DMS 273 treated with DMSO at 0.1 percent for 48 hours (cell line): ENCODE data around the gene RPN1.
"Not testable (repeated sequence)": the region's sequence is repeated elsewhere in the genome, so short reads cannot be mapped to it uniquely, and the experiment has no call there.

Experiments
- DNase-seq: peaks from one replicate; lab custom pipeline; 2025; lab: John Stamatoyannopoulos, UW

The RPN1 gene

DNA sequence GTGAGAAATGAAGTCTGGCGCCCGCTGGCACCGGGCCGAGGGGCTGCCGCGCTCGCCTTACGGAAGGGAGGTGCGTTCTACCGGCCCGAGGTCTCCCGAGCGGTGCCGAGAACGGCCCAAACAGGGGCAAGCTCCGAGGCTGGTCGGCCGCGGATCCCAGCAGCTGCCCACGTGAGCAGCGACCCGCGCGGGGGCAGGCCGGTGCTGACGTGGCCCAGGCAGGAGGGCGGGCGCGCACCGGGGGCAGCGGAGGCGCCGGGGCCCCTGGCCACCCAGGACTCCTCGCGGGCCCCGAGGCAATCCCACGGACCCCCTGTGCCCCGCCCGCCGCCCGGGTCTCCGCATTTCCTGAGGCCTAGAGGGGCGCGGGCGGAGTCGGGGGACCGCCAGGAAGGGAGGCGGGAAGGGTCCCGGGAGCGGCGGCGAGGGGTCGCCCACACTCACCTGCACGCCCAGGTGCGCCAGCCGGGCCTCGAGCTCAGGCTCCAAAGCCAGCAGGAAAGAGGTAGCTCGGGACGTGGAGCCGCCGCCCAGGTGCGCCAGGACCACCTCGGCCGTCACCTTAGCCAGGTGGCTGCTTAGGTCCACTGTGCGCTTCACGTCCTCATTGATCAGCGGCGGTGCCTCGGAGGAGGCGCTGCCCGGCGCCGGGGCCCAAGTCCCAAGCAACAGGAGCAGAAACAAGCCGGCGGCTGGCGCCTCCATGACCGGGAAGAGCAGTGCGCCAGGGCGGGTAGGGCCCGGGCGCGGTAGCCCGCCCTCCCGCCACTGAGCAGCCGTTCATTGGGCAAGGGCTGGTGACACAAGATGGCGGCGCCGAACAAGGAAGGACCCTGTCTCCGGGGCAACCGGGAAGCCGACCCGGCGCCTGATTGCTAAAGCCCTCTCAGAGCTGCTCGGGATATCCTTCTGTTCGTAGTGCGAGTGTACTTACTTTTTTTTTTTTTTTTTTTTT is at the start of gene RPN1:
RPN1 (minus strand) TSS at position 723 of the 955 bp plus-strand sequence; CDS start at position 705, 18 bp downstream.
- DNase-seq, result peak; percentile 91

DNA sequence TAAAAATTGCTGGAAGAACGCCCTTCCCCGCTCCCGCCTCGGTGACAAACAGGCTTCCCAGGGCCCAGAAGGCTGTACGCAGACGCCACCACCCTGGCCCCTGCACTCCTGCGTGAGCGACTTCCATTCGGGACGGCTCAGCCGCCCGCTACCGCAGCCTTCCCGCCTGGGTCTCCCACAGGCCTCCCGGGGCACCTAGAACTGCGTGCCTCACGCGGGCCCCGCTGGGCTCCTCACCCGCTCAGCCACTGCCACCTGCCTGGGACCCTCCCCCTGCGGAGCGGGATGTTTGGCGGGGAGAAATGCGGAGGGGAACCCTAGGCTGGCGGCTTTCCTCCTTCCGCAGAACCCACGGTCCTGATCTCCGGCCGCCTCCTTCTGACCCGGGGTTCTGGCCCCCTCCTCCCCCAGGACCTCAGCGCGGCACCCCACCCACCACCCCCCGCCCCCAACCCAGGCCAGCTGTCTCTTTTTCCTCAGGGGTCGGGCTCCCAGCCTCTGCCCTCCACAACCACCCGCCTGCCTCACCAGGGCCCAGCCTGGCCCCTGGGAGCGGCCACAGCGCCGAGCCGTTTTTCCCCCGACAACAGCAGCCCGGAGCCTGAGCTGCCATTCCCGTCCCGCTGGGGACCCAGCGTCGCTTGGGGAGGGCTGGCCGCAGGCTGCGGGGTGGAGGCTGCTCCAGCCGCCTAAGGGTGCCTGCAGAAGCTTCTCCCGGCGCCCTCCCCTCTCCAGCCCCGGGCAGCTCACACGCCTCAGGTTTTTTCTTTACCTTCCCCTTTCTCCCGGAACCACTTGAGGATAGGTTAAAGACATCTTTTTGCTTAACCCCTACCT is 47.8 kb upstream of the RPN1 start:
- no peak for DNase-seq

DNA sequence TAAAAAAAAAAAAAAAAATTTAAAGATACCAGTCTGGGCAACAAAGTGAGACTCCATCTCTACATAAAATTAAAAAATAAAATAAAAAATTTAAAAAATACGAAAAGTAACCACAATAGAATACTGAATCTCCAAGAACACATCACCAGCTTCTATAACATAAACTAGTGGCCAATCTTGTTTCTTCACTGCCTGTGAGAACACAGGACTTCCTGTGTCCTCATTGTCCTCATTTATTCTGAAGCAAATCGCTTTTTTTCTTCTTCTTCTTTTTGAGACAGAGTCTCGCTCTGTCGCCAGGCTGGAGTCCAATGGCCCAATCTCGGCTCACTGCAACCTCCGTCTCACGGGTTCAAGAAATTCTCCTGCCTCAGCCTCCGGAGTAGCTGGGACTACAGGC is 46.7 kb upstream of the RPN1 start:
- no peak for DNase-seq

DNA sequence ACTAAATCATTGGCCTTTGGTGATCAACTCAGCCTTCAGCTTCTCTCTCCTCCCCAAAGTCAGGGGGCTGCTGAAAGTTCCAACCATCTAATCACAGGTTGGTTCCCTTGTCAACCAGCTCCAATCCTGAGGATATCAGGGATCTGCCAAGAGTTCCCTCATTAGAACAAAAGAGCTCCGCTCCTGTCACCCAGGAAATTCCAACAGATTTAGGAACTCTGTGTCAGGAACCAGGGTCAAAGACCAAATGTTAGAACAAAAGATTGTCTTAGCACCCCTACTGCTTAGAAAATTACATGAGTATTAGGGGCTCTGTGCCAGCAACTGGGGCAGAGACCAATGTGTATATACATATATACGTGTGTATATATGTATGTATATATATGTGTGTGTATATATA is 43.1 kb upstream of the RPN1 start:
- DNase-seq, result no peak

DNA sequence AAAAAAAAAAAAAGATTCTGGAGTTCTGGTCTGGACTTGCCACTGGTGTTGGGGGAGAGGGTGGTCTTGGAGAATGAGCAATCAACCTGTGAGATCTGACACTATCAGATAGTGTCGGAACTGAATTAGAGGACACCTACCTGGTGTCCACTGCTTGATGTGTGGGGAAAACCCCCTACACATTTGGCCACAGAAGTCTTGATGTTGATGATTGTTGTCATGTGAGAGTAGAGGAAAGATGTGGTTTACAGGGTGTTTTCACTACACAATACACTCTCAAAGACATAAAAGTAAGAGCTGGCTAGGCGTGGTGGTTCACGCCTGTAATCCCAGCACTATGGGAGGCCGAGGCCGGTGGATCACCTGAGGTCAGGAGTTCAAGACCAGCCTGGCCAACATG is 38.4 kb upstream of the RPN1 start:
- no peak for DNase-seq

DNA sequence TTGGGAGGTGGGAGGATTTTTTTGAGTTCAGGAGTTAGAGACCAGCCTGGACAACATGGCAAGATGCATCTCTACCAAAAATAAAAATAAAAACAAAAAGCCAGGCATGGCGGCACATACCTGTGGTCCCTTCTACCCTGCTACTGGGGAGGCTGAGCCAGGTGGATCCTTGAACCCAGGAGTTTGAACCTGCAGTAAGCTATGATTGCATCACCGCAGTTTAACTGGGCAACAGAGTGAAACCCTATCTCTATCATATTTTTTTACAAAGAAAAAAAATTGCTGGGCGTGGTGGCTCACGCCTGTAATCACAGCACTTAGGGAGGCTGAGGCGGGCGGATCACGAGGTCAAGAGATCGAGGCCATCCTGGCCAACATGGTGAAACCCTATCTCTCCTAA is 35.8 kb upstream of the RPN1 start:
- DNase-seq, result no peak

DNA sequence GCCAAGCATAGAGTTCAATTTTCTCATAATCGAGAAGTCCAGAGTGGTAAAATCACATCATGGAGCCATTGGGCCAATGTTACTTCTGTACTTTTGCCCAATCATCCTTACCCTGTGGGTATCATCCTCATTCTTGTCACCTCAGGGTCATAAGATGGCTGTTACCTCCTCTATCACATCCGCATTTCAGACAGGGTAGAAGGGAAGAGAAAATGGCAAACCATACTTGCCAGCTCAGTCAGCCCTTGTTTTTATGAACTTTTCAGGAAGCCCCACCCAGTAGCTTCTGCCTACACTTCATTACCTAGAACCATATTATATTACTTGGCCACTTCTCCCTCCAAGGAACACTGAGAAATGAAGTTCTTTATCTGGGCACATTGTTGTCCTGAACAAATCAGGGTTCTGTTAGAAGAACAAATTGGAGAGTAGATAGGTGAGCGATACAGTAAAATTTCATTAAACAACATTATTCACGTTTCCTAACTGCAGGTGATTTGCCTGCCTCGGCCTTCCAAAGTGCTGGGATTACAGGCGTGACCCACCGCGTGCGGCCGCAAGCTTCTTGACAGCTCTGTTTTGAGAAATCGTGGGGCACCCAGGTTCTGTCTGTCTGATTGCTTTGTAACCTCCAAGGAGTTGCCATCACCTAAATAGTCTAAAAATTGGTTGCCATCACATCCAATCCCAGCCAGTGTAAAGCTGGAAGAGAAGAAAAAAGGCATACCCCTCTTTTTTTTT is 34.5 kb upstream of the RPN1 start:
- no peak for DNase-seq

DNA sequence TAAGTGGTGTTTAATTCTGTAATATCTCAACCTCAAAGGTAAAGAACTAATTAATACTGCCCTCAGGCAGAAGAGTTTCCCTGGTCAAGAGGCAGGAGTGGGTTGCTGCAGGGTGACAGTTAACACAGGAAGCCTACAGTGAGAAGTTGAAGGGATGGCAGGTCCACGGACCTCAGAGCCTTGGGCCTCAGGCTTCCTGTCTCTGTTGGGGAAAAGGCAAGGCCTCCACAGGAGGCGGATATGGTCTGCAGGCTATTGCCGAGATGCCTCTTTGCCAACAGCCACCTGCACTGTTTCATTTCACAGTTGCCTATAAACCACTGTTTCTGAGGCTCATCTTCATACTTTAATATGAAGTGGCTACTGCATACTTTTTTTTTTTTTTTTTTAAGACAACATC is 33.3 kb upstream of the RPN1 start:
- DNase-seq, result no peak

DNA sequence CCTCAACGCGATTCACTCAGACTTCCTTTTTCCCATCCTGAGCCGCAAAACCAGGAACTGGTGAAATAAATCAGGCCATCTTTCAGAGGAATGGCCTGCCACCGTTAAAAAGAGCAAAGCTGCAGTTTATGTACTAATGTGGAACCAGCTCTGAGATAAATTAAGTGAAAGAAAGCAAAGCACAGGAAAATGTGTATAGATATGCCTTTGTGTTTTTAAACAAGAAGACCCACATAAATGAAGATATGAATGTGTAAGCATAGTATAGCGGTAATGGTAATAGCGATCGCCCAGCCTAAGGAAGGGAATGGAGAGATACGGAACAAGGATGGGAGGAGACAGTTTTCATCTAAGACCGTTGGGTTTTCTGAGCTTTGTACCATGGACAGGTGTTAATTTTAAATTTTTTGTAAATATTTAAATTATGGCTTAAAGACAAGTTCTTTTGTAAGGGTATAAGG is 30.8 kb upstream of the RPN1 start:
- peak; percentile 58 for DNase-seq

DNA sequence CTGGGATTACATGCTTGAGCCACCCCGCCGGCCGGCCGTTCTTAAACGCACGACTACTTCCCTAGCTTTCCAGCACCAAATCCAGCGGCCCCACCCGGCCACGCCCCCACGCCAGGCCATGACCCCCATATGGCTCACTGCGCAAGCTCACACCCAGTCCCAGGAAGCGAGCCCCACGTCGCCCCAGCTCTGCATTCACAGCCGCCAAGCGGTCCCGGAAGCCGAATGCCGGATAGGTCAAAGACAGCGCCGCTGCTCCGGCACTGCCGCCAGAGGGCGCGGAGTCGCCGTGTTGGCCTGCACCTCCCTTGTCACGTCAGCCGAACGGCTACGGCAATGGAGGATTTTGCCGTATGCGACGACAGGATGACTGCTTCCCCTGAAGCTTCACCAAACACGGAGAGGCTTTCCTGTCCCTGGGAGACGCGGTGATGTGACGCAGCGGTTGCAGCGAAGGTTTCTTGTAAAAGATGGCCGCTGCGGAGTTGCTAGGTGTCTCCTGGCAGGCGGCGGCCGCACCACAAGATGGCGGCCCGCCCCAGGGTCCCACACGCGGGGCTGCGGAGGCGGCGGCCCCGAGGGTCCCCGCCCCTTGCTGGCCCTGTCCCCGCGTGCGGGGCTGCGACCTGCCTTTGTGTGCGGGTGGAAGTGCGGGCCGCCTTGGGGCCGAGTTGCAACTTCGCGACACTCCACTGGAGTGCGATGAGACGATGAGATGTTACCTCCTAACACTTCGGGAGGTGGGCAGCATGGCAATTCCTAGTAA is 30.2 kb upstream of the RPN1 start:
- DNase-seq, result peak; percentile 97

DNA sequence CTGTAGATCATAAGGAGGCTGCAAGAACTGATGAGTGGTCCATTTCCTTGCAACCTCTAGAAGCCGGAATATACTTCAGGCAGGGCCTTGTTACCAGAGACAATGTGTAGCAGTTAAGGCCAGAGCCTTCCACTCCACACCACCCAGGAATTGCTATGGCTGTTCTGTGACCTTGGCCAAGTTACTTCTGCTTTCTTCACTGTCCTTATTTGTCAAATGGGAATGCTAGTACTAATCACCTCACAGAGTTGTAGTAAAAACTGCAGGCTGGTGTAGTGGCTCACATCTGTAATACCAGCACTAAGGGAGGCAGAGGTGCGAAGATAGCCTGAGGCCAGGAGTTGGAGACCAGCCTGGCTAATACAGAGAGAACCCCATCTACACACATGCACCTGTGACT is 28.7 kb upstream of the RPN1 start:
- no peak for DNase-seq

DNA sequence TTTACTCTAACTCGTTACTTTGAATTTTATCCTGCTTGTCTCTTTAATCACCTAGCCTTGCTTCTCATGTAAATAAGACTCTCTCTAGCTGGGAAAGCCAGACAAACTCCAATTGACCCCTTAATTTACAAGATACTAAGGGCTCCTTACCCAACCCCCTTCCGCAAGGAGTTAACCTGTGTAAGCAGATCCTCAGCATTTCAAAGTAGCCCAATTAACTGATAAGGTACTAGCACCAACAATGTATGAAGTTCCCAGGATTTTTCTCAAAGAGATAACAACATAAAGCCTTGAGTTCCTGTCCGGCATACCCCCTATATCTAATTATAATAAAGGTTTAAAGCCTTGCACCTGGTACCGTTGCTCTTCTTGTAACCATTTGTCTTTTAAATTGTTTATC is 25.2 kb upstream of the RPN1 start:
- not testable (repeated sequence) for DNase-seq

DNA sequence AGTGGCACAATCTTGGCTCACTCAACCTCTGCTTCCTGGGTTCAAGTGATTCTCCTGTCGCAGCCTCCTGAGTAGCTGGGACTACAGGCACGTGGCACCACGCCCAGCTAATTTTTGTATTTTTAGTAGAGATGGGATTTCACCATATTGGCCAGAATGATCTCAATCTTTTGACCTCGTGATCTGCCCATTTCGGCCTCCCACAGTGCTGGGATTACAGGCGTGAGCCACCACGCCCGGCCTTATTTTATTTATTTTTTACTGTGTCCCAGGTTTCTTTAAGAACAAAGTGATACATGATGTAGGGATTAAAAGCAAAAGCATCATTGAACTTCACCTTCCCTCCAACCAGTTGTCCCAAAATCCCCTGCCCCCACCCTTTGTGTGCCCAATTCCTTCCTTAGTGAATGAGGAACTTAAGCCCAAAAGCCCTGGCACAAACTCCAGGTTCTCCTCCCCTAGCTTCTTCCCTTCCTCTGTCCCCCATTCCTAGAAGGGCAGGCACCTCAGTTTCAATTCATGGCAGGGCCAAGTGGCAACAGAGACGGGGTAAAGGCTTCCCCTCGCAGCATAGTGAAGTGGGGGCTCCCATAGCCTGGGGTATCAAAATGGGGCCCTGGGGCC is 23.7 kb upstream of the RPN1 start:
- no peak for DNase-seq

DNA sequence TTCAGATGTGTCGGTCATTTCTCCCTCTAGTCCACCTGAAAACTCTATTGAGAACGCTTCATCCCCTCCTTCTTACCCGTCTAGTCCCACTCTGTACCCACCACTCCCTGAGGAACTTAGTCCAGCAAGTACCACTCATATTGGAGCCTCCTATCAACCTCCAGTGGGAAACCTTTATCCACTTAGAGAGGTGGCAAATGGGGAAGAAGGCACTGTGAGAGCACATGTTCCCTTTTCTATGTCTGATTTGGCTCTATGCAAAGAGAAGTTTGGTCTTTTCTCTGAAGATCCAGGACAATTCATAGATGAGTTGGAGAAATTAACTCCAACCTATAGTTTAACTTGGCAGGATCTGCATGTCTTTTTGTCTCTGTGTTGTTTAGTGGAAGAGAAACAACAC is 17.0 kb upstream of the RPN1 start:
- DNase-seq, result no peak

DNA sequence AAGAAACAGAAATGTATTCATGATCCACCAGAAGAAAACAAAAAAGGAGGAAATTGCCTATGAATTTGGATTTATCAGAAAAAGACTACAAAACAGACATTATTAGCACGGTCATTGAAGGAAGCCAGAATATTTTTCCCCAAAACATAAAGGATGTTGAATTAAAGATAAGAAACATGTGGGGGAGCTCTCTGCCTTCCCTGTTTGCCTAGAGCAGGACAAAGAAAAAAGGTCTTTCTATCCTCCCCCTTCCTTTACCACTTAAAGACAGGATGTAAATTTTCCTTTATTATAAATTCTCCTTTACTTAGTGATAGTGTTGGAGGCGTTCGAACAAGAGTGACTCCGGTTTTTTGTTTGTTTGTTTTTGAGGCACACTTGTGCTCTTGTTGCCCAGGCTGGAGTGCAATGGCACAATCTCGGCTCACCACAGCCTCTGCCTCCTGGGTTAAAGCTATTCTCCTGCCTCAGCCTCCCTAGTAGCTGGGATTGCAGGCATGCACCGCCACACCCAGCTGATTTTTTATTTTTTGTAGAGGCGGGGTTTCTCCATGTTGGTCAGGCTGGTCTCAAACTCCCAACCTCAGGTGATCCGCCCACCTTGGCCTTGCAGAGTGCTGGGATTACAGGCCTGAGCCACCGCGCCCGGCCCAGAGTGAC is 14.9 kb upstream of the RPN1 start:
- peak; percentile 17 for DNase-seq

DNA sequence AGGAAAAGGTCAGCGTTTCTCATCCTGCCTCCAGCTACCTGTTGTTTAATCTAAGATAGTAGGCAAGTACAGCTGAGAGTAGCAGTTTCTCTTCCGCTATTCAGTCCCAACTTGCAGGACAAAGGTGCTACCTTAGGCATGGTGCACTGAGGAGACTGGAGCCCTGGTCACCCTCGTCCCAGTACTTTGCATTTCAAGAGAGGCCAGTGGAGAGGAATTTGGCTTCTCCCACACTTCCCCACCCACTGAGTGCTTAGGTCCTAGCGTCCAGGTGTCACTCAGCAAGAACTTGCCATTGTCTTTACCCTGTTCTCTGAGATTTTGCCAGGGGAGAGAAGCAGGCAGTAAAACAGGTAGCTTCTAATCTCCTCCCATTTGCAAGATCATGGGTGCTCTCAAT is 12.5 kb upstream of the RPN1 start:
- no peak for DNase-seq

DNA sequence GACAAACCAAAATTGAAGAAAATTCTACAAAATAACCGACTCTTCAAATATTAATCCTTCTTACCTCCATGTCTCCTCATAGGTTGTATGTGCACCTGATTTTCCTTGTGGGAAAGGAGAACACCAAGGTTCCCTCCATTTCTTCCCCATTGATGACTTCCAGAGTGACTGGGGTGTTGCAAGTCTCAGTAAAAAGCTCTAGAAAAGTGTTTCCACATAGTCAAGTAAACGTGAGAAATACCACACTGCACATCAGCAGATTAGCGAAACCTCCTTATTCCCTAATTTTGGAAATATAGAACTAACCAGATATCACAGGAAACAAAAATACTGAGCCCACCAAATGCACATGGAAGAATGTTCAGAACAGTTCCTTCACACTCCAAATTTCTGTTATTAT is 4.9 kb upstream of the RPN1 start:
- DNase-seq, result no peak

DNA sequence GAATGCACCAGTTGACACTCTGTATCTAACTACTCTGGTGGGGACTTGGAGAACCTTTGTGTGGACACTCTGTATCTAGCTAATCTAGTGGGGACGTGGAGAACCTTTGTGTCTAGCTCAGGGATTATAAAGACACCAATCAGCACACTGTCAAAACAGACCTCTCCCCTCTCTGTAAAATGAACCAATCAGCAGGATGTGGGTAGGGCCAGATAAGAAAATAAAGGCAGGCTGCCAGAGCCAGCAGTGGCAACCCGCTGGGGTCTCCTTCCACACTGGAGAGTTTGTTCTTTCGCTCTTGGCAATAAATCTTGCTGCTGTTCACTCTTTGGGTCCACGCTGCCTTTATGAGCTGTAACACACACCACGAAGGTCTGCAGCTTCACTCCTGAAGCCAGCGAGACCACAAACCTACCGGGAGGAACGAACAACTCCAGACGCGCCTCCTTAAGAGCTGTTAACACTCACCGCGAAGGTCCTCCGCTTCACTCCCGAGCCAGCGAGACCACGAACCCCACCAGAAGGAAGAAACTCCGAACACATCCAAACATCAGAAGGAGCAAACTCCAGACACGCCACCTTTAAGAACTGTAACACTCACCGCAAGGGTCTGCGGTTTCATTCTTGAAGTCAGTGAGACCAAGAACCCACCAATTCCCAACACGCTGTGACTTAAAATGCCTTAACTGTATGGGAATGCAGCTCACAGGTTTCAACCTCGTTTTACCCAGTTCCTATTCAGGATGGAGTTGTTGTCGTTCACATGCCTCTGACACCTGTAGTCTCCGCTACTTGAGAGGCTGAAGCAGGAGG is 3.6 kb upstream of the RPN1 start:
- DNase-seq, result not testable (repeated sequence)

DNA sequence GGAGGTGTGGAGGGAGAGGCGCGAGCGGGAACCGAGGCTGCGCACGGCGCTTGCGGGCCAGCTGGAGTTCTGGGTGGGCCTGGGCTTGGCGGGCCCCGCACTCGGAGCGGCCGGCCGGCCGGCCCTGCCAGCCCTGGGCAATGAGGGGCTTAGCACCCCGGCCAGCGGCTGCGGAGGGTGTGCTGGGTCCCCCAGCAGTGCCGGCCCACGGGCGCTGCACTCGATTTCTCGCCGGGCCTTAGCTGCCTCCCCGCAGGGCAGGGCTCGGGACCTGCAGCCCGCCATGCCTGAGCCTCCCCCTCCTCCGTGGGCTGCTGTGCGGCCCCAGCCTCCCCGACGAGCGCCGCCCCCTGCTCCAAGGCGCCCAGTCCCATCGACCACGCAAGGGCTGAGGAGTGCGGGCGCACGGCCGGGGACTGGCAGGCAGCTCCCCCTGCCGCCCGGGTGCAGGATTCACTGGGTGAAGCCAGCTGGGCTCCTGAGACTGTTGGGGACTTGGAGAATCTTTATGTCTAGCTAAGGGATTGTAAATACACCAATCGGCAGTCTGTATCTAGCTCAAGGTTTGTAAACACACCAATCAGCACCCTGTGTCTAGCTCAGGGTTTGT is 2.9 kb upstream of the RPN1 start:
- not testable (repeated sequence) for DNase-seq
